Neural cell (in vitro differentiated cells): ENCODE data around the gene ADGRB3. TPM values are rescaled to one million over a fixed set of nuclear protein-coding genes. Genes with fewer than 3 reads are reported as not detected.

Source experiments
- H2AFZ ChIP-seq: fragments of 200-600, 300-800 bp; sonication (generic), shearing (Covaris generic); 2 replicates; pipeline ENCODE4 v1.6.0; 2014; ENCODE audit warnings: low read depth, mild to moderate bottlenecking, antibody characterized with exemption, low read length, moderate library complexity
- H3F3A ChIP-seq: fragments of 200-600 bp; shearing (Covaris generic); 2 replicates; pipeline ENCODE4 v1.6.1; 2016; ENCODE audit warnings: mild to moderate bottlenecking, moderate library complexity, mixed read lengths, antibody characterized with exemption, low read length; ENCODE audit not compliant: insufficient read depth, poor library complexity, severe bottlenecking
- H3K27ac ChIP-seq: fragments of 200-600, 300-800 bp; sonication (generic), shearing (Covaris generic); 2 replicates; pipeline ENCODE4 v1.5.1; 2014; ENCODE audit warnings: mild to moderate bottlenecking, low read length, moderate library complexity
- H3K27me3 ChIP-seq: fragments of 300-800, 200-600 bp; sonication (generic), shearing (Covaris generic); 2 replicates; pipeline ENCODE4 v1.6.0; 2014; ENCODE audit warnings: mild to moderate bottlenecking, low read depth, low read length, moderate library complexity; ENCODE audit not compliant: insufficient read depth
- H3K36me3 ChIP-seq: fragments of 300-800, 200-600 bp; sonication (generic), shearing (Covaris generic); 2 replicates; pipeline ENCODE4 v1.5.1; 2014; ENCODE audit warnings: mild to moderate bottlenecking, antibody characterized with exemption, low read length, moderate library complexity; ENCODE audit not compliant: insufficient read depth
- H3K4me2 ChIP-seq: fragments of 300-800, 200-600 bp; sonication (generic), shearing (Covaris generic); 2 replicates; pipeline ENCODE4 v1.6.0; 2014; ENCODE audit warnings: mild to moderate bottlenecking, low read length
- H3K4me3 ChIP-seq: fragments of 300-800, 200-600 bp; sonication (generic), shearing (Covaris generic); 2 replicates; pipeline ENCODE4 v1.5.1; 2014; ENCODE audit warnings: mild to moderate bottlenecking, low read length, moderate library complexity
- H3K79me2 ChIP-seq: fragments of 200-600 bp; shearing (Covaris generic); replicated peaks from 2 replicates; pipeline ENCODE4 v1.6.0; 2014; ENCODE audit warnings: mild to moderate bottlenecking, low read length, moderate library complexity; ENCODE audit not compliant: insufficient read depth
- H3K9ac ChIP-seq: fragments of 300-800, 200-600 bp; sonication (generic), shearing (Covaris generic); 2 replicates; pipeline ENCODE4 v1.6.1; 2016; ENCODE audit warnings: mild to moderate bottlenecking, low read length, mixed read lengths
- H3K9me2 ChIP-seq: fragments of 200-600 bp; shearing (Covaris generic); 2 replicates; pipeline ENCODE4 v1.6.1; 2016; ENCODE audit warnings: mild to moderate bottlenecking, low read length, mixed read lengths; ENCODE audit not compliant: insufficient read depth
- H3K9me3 ChIP-seq: fragments of 200-600, 300-800 bp; sonication (generic), shearing (Covaris generic); 2 replicates; pipeline ENCODE4 v1.6.1; 2016; ENCODE audit warnings: mild to moderate bottlenecking, mixed run types, low read length, moderate library complexity, mixed read lengths
- H4K20me1 ChIP-seq: fragments of 200-600 bp; shearing (Covaris generic); 2 replicates; pipeline ENCODE4 v1.6.1; 2016; ENCODE audit warnings: mild to moderate bottlenecking, mixed run types; ENCODE audit not compliant: insufficient read depth
- EP300 ChIP-seq: fragments of 450-650 bp; conservative IDR thresholded peaks from 2 replicates; pipeline ENCODE4 v1.6.1; 2014; ENCODE audit warnings: antibody characterized with exemption, mild to moderate bottlenecking, moderate library complexity; ENCODE audit not compliant: poor library complexity, severe bottlenecking
- EZH2 ChIP-seq: fragments of 200-600, 300-800 bp; shearing (Covaris generic), sonication (generic); IDR thresholded peaks from 2 replicates; pipeline ENCODE4 v1.6.1; 2014; ENCODE audit warnings: antibody characterized with exemption, low read length, borderline replicate concordance, mild to moderate bottlenecking; ENCODE audit not compliant: insufficient read depth, poor library complexity, severe bottlenecking
- MXI1 ChIP-seq: fragments of 450-650 bp; conservative IDR thresholded peaks from 2 replicates; pipeline ENCODE4 v1.6.1; 2014; ENCODE audit warnings: antibody characterized with exemption, mild to moderate bottlenecking; ENCODE audit not compliant: poor library complexity, severe bottlenecking
- POLR2AphosphoS5 ChIP-seq: IDR thresholded peaks from 2 replicates; pipeline ENCODE4 v1.6.1; 2012
- RAD21 ChIP-seq: fragments of 450-650 bp; conservative IDR thresholded peaks from 2 replicates; pipeline ENCODE4 v1.6.1; 2014; ENCODE audit warnings: antibody characterized with exemption, mild to moderate bottlenecking, moderate library complexity
- SMC3 ChIP-seq: fragments of 450-650 bp; conservative IDR thresholded peaks from 2 replicates; pipeline ENCODE4 v1.6.1; 2014; ENCODE audit warnings: antibody characterized with exemption, mild to moderate bottlenecking, moderate library complexity; ENCODE audit not compliant: poor library complexity
- TAF1 ChIP-seq: IDR thresholded peaks from 2 replicates; pipeline ENCODE4 v1.6.1; 2012; ENCODE audit warnings: low read depth
- polyA plus RNA-seq: library from polyadenylated mRNA; depleted of rRNA; stranded (reverse); fragments of >200 nt; gene quantifications from 2 replicates; pipeline ENCODE4 v1.2.3, GENCODE V29; 2014
- TF ChIP-seq, protein P1 (sequence below): fragments of 450-650 bp; IDR thresholded peaks from 2 replicates; pipeline ENCODE4 v1.5.1; 2014; ENCODE audit warnings: antibody characterized with exemption, mild to moderate bottlenecking, moderate library complexity; ENCODE audit not compliant: poor library complexity, severe bottlenecking
- TF ChIP-seq, protein P2 (sequence below): IDR thresholded peaks from 2 replicates; pipeline ENCODE4 v1.6.1; 2012; ENCODE audit warnings: borderline replicate concordance

ADGRB3 gene
- polyA plus RNA-seq, 1 donor from 2014 or later = 66.5 TPM

DNA sequence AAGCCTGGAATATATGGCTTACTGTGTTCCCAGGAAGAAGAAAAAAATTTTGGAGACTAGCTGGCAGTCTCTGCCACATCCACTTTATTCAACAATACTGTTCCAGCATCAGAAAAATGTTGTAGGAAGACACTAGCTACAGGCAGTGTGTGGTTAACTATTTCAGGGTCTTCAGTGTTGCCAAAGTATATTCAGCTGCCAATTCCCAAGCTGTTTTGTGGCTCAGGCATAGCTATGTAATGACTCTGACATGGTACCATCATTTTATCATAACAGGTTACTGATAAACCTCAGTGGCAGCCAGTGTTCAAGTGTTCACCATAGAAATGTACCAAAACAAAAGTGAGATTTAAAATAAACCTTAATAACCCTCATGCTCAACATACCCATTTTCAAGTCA is 503.1 kb downstream of the ADGRB3 start:
- no peaks in the 10 kb centered on the region for H3K9me3 ChIP-seq
- no peak overlapping the region for H3K4me3 ChIP-seq
- no peaks in the 10 kb centered on the region for H3K27me3 ChIP-seq
- no peak overlapping the region for H3K9ac ChIP-seq
- no peak overlapping the region for H2AFZ ChIP-seq
- no peak overlapping the region for H3K4me2 ChIP-seq
- H4K20me1 ChIP-seq = no peaks in the 10 kb centered on the region
- TF ChIP-seq MXI1 (no peak), POLR2AphosphoS5 (no peak), EZH2 (no peak), EP300 (no peak), RAD21 (no peak), SMC3 (no peak)
- TF ChIP-seq, protein P1, sequence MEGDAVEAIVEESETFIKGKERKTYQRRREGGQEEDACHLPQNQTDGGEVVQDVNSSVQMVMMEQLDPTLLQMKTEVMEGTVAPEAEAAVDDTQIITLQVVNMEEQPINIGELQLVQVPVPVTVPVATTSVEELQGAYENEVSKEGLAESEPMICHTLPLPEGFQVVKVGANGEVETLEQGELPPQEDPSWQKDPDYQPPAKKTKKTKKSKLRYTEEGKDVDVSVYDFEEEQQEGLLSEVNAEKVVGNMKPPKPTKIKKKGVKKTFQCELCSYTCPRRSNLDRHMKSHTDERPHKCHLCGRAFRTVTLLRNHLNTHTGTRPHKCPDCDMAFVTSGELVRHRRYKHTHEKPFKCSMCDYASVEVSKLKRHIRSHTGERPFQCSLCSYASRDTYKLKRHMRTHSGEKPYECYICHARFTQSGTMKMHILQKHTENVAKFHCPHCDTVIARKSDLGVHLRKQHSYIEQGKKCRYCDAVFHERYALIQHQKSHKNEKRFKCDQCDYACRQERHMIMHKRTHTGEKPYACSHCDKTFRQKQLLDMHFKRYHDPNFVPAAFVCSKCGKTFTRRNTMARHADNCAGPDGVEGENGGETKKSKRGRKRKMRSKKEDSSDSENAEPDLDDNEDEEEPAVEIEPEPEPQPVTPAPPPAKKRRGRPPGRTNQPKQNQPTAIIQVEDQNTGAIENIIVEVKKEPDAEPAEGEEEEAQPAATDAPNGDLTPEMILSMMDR = no peak
- H3F3A ChIP-seq = no peaks in the 10 kb centered on the region
- no peaks in the 10 kb centered on the region for H3K79me2 ChIP-seq
- no peaks in the 10 kb centered on the region for H3K36me3 ChIP-seq
- H3K27ac ChIP-seq = no peak overlapping the region
- H3K9me2 ChIP-seq = no peaks in the 10 kb centered on the region

DNA sequence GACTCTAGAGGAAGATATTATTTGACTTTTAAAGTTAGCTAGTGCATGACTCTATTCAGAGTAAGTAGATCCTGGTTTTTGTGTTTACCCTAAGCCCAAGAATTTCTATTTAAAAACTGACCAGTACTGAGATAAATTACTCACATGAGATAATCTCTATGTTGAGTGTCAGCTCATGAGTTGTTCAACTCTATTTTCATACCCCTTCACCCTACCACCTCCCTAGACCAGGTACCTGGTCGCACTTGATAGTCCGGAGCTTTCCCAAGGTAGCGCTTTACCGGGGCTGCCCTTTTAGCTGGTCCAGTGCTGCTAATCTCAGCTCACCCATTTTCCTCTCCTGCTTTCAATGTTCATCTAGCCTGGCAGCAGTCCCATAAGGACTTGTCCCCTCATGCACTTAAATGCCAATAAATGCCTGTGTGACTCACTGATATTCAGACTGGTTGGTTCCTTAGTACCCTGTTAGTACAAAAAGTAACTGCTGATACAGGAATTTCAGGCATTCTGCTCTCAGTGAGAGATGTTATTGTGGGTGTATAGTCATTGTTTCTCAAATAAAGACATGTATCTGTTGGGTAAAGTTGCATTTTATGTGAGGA is 503.9 kb downstream of the ADGRB3 start:
- Histone ChIP-seq H3K4me2 (no peak overlapping the region), H3K4me3 (no peak overlapping the region), H3K79me2 (no peaks in the 10 kb centered on the region), H4K20me1 (no peaks in the 10 kb centered on the region), H2AFZ (no peak overlapping the region), H3K9me2 (no peaks in the 10 kb centered on the region), H3K9ac (no peak overlapping the region), H3K36me3 (no peaks in the 10 kb centered on the region), H3F3A (no peaks in the 10 kb centered on the region), H3K27me3 (no peaks in the 10 kb centered on the region), H3K27ac (no peak overlapping the region), H3K9me3 (no peaks in the 10 kb centered on the region)
- no peak for TF ChIP-seq TAF1
- no peak for TF ChIP-seq SMC3
- no peak for TF ChIP-seq EP300
- TF ChIP-seq MXI1 = no peak
- no peak for TF ChIP-seq RAD21
- TF ChIP-seq, protein P1 = no peak
- TF ChIP-seq, protein P2, sequence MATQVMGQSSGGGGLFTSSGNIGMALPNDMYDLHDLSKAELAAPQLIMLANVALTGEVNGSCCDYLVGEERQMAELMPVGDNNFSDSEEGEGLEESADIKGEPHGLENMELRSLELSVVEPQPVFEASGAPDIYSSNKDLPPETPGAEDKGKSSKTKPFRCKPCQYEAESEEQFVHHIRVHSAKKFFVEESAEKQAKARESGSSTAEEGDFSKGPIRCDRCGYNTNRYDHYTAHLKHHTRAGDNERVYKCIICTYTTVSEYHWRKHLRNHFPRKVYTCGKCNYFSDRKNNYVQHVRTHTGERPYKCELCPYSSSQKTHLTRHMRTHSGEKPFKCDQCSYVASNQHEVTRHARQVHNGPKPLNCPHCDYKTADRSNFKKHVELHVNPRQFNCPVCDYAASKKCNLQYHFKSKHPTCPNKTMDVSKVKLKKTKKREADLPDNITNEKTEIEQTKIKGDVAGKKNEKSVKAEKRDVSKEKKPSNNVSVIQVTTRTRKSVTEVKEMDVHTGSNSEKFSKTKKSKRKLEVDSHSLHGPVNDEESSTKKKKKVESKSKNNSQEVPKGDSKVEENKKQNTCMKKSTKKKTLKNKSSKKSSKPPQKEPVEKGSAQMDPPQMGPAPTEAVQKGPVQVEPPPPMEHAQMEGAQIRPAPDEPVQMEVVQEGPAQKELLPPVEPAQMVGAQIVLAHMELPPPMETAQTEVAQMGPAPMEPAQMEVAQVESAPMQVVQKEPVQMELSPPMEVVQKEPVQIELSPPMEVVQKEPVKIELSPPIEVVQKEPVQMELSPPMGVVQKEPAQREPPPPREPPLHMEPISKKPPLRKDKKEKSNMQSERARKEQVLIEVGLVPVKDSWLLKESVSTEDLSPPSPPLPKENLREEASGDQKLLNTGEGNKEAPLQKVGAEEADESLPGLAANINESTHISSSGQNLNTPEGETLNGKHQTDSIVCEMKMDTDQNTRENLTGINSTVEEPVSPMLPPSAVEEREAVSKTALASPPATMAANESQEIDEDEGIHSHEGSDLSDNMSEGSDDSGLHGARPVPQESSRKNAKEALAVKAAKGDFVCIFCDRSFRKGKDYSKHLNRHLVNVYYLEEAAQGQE = no peak
- no peak for TF ChIP-seq POLR2AphosphoS5
- TF ChIP-seq EZH2 = no peak
